WTC11 (cell line): ENCODE results near the gene RHOH. TPM values are rescaled to one million over a fixed set of nuclear protein-coding genes. Genes with fewer than 3 reads are reported as not detected.

ENCODE experiments used
- ATAC-seq: fragments of 200-7000 bp; cut with Tn5 transposase; 2 replicates; pipeline ENCODE4 v1.10.0; 2021; ENCODE audit warnings: mild to moderate bottlenecking, moderate library complexity
- CTCF ChIA-PET: fragments of 300-600 bp; sonication (Branson Sonifier 250); formaldehyde crosslinking; loops from one replicate; lab custom pipeline; 2021; ENCODE audit warnings: antibody characterized with exemption; lab: Charles Lee
- POLR2A ChIA-PET: fragments of 350-600 bp; sonication (Branson Sonifier 250); formaldehyde crosslinking; loops from one replicate; lab custom pipeline; 2021; ENCODE audit warnings: antibody characterized with exemption; lab: Charles Lee
- DNase-seq: peaks from one replicate; pipeline ENCODE4 v3.0.0; 2021; ENCODE audit warnings: low spot score
- H3K27ac Mint-ChIP-seq: 2 replicates; pipeline ENCODE4 v1.8.0; 2021; ENCODE audit warnings: mixed read lengths
- H3K27me3 Mint-ChIP-seq: 2 replicates; pipeline ENCODE4 v1.8.0; 2021; ENCODE audit warnings: low read depth, mild to moderate bottlenecking, moderate library complexity, mixed read lengths
- H3K36me3 Mint-ChIP-seq: 2 replicates; pipeline ENCODE4 v1.8.0; 2021; ENCODE audit warnings: mixed read lengths
- H3K4me1 Mint-ChIP-seq: 2 replicates; pipeline ENCODE4 v1.8.0; 2022; ENCODE audit warnings: mixed read lengths
- H3K4me3 Mint-ChIP-seq: 2 replicates; pipeline ENCODE4 v1.8.0; 2021; ENCODE audit warnings: mild to moderate bottlenecking, moderate library complexity, mixed read lengths
- H3K9me3 Mint-ChIP-seq: 2 replicates; pipeline ENCODE4 v1.8.0; 2021; ENCODE audit warnings: mixed read lengths
- ARID4B ChIP-seq: sonication (generic); formaldehyde crosslinking; IDR thresholded peaks from 2 replicates; pipeline ENCODE4 v1.8.0; 2023; ENCODE audit warnings: missing genetic modification reagents, mild to moderate bottlenecking, borderline replicate concordance
- ATF1 ChIP-seq: sonication (generic); formaldehyde crosslinking; IDR thresholded peaks from 2 replicates; pipeline ENCODE4 v1.8.1; 2023; ENCODE audit warnings: mild to moderate bottlenecking, moderate library complexity, missing genetic modification reagents
- ELF4 ChIP-seq: sonication (generic); formaldehyde crosslinking; IDR thresholded peaks from 2 replicates; pipeline ENCODE4 v1.8.1; 2022; ENCODE audit warnings: low read depth, mild to moderate bottlenecking, moderate library complexity, missing genetic modification reagents
- GRHL2 ChIP-seq: fragments of 250-450 bp; sonication (Bioruptor Pico); IDR thresholded peaks from 2 replicates; pipeline ENCODE4 v1.8.0; 2022; ENCODE audit warnings: mild to moderate bottlenecking, moderate library complexity; ENCODE audit not compliant: insufficient replicate concordance, severe bottlenecking
- HMGA2 ChIP-seq: fragments of 250-450 bp; sonication (Bioruptor Pico); IDR thresholded peaks from 2 replicates; pipeline ENCODE4 v1.4.0; 2021; ENCODE audit warnings: mild to moderate bottlenecking, moderate library complexity
- JAZF1 ChIP-seq: fragments of 250-450 bp; sonication (Bioruptor Pico); IDR thresholded peaks from 2 replicates; pipeline ENCODE4 v1.9.0; 2021; ENCODE audit warnings: moderate library complexity, mild to moderate bottlenecking, inconsistent platforms
- MAX ChIP-seq: sonication (generic); formaldehyde crosslinking; IDR thresholded peaks from 2 replicates; pipeline ENCODE4 v1.8.0; 2022; ENCODE audit warnings: mild to moderate bottlenecking, missing genetic modification reagents
- NR2C2 ChIP-seq: sonication (generic); formaldehyde crosslinking; IDR thresholded peaks from 2 replicates; pipeline ENCODE4 v1.8.0; 2022; ENCODE audit warnings: mild to moderate bottlenecking, missing genetic modification reagents
- NR3C1 ChIP-seq: sonication (generic); formaldehyde crosslinking; conservative IDR thresholded peaks from 2 replicates; pipeline ENCODE4 v1.8.1; 2023; ENCODE audit warnings: low read depth, mild to moderate bottlenecking, missing genetic modification reagents
- SMAD3 ChIP-seq: sonication (generic); formaldehyde crosslinking; IDR thresholded peaks from 2 replicates; pipeline ENCODE4 v1.8.0; 2022; ENCODE audit warnings: missing genetic modification reagents, mild to moderate bottlenecking, borderline replicate concordance
- SOX15 ChIP-seq: fragments of 250-450 bp; sonication (Bioruptor Pico); IDR thresholded peaks from 2 replicates; pipeline ENCODE4 v1.9.0; 2021; ENCODE audit warnings: mild to moderate bottlenecking
- TP53 ChIP-seq: sonication (generic); formaldehyde crosslinking; IDR thresholded peaks from 2 replicates; pipeline ENCODE4 v1.8.1; 2023; ENCODE audit warnings: mild to moderate bottlenecking, missing genetic modification reagents
- ZBTB21 ChIP-seq: sonication (generic); formaldehyde crosslinking; IDR thresholded peaks from 2 replicates; pipeline ENCODE4 v1.8.1; 2023; ENCODE audit warnings: mild to moderate bottlenecking, missing genetic modification reagents, borderline replicate concordance
- ZNF138 ChIP-seq: sonication (generic); formaldehyde crosslinking; conservative IDR thresholded peaks from 2 replicates; pipeline ENCODE4 v1.8.1; 2022; ENCODE audit warnings: mild to moderate bottlenecking, moderate library complexity, missing genetic modification reagents
- ZNF263 ChIP-seq: sonication (generic); formaldehyde crosslinking; IDR thresholded peaks from 2 replicates; pipeline ENCODE4 v1.8.1; 2022; ENCODE audit warnings: low read depth, mild to moderate bottlenecking, moderate library complexity, missing genetic modification reagents
- total RNA-seq: library from RNA; stranded (reverse); gene quantifications from 3 replicates; pipeline ENCODE4 v1.2.3, GENCODE V29; 2021
- TF ChIP-seq, protein P1 (sequence below): sonication (generic); formaldehyde crosslinking; IDR thresholded peaks from 2 replicates; pipeline ENCODE4 v1.8.1; 2023; ENCODE audit warnings: mild to moderate bottlenecking, missing genetic modification reagents
- TF ChIP-seq, protein P2 (sequence below): fragments of 250-450 bp; sonication (Bioruptor Pico); IDR thresholded peaks from 2 replicates; pipeline ENCODE4 v1.9.0; 2021; ENCODE audit warnings: mild to moderate bottlenecking
- TF ChIP-seq, protein P3 (sequence below): sonication (generic); formaldehyde crosslinking; IDR thresholded peaks from 2 replicates; pipeline ENCODE4 v1.8.1; 2023; ENCODE audit warnings: mild to moderate bottlenecking, missing genetic modification reagents, borderline replicate concordance

The RHOH gene
- total RNA-seq, 1 experiment from 2014 or later = 8.7 TPM

GRCh38 chr4:40280586-40280985, 83.8 kb downstream of the RHOH start:
- H3K4me3 Mint-ChIP-seq = no peak overlapping the region
- CTCF ChIA-PET = no interaction called here
- DNase-seq = no peak

More at GRCh38 chr4:40280586-40280985, 83.8 kb downstream of the RHOH start:
- no peak for ATAC-seq
- Mint-ChIP-seq H3K27ac (no peak overlapping the region), H3K4me1 (peaks cover 4% of the 10 kb centered on the region), H3K27me3 (no peaks in the 10 kb centered on the region), H3K36me3 (no peaks in the 10 kb centered on the region), H3K9me3 (no peaks in the 10 kb centered on the region)
- TF ChIP-seq, protein P1, sequence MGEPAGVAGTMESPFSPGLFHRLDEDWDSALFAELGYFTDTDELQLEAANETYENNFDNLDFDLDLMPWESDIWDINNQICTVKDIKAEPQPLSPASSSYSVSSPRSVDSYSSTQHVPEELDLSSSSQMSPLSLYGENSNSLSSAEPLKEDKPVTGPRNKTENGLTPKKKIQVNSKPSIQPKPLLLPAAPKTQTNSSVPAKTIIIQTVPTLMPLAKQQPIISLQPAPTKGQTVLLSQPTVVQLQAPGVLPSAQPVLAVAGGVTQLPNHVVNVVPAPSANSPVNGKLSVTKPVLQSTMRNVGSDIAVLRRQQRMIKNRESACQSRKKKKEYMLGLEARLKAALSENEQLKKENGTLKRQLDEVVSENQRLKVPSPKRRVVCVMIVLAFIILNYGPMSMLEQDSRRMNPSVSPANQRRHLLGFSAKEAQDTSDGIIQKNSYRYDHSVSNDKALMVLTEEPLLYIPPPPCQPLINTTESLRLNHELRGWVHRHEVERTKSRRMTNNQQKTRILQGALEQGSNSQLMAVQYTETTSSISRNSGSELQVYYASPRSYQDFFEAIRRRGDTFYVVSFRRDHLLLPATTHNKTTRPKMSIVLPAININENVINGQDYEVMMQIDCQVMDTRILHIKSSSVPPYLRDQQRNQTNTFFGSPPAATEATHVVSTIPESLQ = no peak
- TF ChIP-seq ATF1 (CRISPR knock-in tag) (no peak), HMGA2 (no peak), JAZF1 (CRISPR knock-in tag) (no peak), SOX15 (CRISPR knock-in tag) (no peak), GRHL2 (CRISPR knock-in tag) (no peak), NR2C2 (CRISPR knock-in tag) (no peak), TP53 (no peak), NR3C1 (no peak), ZNF263 (no peak), SMAD3 (no peak), ZBTB21 (CRISPR knock-in tag) (no peak), ARID4B (CRISPR knock-in tag) (no peak), MAX (no peak), ZNF138 (no peak), ELF4 (CRISPR knock-in tag) (no peak)
- TF ChIP-seq, protein P2, sequence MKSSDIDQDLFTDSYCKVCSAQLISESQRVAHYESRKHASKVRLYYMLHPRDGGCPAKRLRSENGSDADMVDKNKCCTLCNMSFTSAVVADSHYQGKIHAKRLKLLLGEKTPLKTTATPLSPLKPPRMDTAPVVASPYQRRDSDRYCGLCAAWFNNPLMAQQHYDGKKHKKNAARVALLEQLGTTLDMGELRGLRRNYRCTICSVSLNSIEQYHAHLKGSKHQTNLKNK = no peak
- TF ChIP-seq, protein P3, sequence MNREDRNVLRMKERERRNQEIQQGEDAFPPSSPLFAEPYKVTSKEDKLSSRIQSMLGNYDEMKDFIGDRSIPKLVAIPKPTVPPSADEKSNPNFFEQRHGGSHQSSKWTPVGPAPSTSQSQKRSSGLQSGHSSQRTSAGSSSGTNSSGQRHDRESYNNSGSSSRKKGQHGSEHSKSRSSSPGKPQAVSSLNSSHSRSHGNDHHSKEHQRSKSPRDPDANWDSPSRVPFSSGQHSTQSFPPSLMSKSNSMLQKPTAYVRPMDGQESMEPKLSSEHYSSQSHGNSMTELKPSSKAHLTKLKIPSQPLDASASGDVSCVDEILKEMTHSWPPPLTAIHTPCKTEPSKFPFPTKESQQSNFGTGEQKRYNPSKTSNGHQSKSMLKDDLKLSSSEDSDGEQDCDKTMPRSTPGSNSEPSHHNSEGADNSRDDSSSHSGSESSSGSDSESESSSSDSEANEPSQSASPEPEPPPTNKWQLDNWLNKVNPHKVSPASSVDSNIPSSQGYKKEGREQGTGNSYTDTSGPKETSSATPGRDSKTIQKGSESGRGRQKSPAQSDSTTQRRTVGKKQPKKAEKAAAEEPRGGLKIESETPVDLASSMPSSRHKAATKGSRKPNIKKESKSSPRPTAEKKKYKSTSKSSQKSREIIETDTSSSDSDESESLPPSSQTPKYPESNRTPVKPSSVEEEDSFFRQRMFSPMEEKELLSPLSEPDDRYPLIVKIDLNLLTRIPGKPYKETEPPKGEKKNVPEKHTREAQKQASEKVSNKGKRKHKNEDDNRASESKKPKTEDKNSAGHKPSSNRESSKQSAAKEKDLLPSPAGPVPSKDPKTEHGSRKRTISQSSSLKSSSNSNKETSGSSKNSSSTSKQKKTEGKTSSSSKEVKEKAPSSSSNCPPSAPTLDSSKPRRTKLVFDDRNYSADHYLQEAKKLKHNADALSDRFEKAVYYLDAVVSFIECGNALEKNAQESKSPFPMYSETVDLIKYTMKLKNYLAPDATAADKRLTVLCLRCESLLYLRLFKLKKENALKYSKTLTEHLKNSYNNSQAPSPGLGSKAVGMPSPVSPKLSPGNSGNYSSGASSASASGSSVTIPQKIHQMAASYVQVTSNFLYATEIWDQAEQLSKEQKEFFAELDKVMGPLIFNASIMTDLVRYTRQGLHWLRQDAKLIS (CRISPR knock-in tag) = no peak
- POLR2A ChIA-PET = no interaction called here
